NCI-H2196 (cell line): ENCODE results near the gene NUDT22.

ENCODE experiments used
- DNase-seq: peaks from one replicate; lab custom pipeline; 2025; ENCODE audit not compliant: unreplicated experiment; lab: John Stamatoyannopoulos, UW

NUDT22 gene

GRCh38 chr11:64268893-64269539 is 42.9 kb downstream of the NUDT22 start:
- peak; percentile 48 for DNase-seq

- peak; percentile 99 for DNase-seq
These were observed 43.6 kb downstream of the NUDT22 start for GRCh38 chr11:64269540-64270220.

GRCh38 chr11:64275031-64275800 is 49.1 kb downstream of the NUDT22 start:
- DNase-seq = no peak

GRCh38 chr11:64275841-64276240 is 49.8 kb downstream of the NUDT22 start:
- DNase-seq = no peak

GRCh38 chr11:64276653-64277431 is 50.8 kb downstream of the NUDT22 start:
- DNase-seq = no peak

GRCh38 chr11:64278576-64279190 is 52.6 kb downstream of the NUDT22 start:
- DNase-seq = no peak
